Stimulated activated effector memory CD8-positive, alpha-beta T cell treated with anti-CD3 and anti-CD28 coated beads, Interleukin-12 subunit alpha, Interleukin-12 subunit beta, amount 100 ng/mL, for 72 hours (primary cell): ENCODE measurements around the gene MRPL34.
A peak's percentile ranks its signal among the peaks of the same experiment; 100 is the strongest.
"Not testable (repeated sequence)": the region's sequence is repeated elsewhere in the genome, so short reads cannot be mapped to it uniquely, and the experiment has no call there.

Source experiments
- ATAC-seq: fragments of 150-1000 bp; cut with Tn5 transposase; 2 replicates; pipeline ENCODE4 v1.10.0; 2021
- DNase-seq, 2 donors: peaks; one replicate each; pipeline ENCODE4 v3.0.0; 2021 to 2022; ENCODE audit warnings: low spot score in 2 of 2
- H3K27ac Mint-ChIP-seq: one replicate; pipeline ENCODE4 v1.8.0; 2022; ENCODE audit warnings: mild to moderate bottlenecking, mixed read lengths
- H3K36me3 Mint-ChIP-seq: one replicate; pipeline ENCODE4 v1.8.0; 2022; ENCODE audit warnings: mild to moderate bottlenecking, mixed read lengths
- H3K4me1 Mint-ChIP-seq: one replicate; pipeline ENCODE4 v1.8.0; 2022; ENCODE audit warnings: mixed read lengths
- H3K4me3 Mint-ChIP-seq: one replicate; pipeline ENCODE4 v1.8.0; 2022; ENCODE audit warnings: mild to moderate bottlenecking, mixed read lengths
- H3K9me3 Mint-ChIP-seq: one replicate; pipeline ENCODE4 v1.8.0; 2022; ENCODE audit warnings: mixed read lengths

Gene MRPL34

DNA sequence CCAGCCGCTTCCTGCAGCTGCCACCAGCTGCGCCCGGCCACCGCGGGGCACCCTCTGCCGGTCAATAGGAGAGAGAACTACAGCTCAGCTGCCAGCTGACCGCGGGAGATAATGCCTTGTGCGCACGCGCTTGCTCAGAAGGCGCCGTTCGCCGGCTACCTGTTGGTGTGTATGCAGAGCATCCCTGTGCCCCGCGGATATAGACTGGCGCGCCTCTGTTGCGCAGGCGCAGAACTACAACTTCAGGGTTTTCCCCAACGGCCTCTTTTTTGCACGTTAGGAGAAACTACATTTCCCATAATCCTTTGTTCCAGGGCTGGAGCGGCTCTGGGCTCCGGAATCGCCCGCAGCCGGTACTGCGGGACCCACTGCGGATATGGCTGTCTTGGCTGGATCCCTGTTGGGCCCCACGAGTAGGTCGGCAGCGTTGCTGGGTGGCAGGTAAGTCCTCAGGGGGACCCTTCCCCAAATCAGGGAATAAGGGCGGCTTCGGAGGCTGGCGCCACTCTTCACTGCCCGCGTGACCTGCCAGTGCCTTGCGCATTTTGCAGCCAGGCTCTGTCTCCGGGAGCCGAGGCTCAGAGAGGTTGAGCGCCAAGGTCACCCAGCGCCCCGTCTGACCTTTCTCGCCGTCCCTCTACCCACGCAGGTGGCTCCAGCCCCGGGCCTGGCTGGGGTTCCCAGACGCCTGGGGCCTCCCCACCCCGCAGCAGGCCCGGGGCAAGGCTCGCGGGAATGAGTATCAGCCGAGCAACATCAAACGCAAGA is at the start of gene MRPL34:
TSS of gene MRPL34 (plus strand) at position 356 of the 768 bp plus-strand sequence. CDS start at position 377, 21 bp downstream.
- Mint-ChIP-seq H3K9me3 (no peaks in the 10 kb centered on the region), H3K27ac (peak within 1 kb of the TSS; percentile 83), H3K36me3 (peaks cover 27% of the 10 kb centered on the region), H3K4me1 (peaks cover 44% of the 10 kb centered on the region), H3K4me3 (peak within 1 kb of the TSS; percentile 78)
- ATAC-seq (peak; percentile 83), DNase-seq (peak; percentile 87 to 98)

DNA sequence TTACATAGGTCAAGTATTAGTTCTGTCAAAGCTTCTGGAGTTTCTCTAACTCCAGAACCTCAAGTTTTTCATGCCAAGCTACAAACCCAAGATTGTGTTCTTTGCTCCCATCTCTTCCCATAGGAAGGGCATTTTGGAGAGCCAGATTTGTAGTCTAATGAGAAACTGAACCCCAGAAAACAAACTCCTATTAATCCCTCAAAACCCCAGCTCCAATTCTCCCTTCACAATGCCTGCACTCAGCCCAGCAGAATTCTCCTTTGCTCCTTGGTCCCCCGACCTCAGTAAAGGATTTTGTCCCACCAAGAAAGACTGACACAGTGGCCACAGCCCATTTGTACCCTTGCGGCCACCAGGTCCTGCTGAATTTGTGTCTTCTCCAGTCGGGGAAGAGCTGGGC is 49.5 kb upstream of the MRPL34 start:
- H3K36me3 Mint-ChIP-seq: no peaks in the 10 kb centered on the region
- no peak for ATAC-seq
- peaks cover 7% of the 10 kb centered on the region for H3K4me1 Mint-ChIP-seq
- no peak for DNase-seq
- H3K4me3 Mint-ChIP-seq: no peak overlapping the region
- no peaks in the 10 kb centered on the region for H3K9me3 Mint-ChIP-seq
- no peak overlapping the region for H3K27ac Mint-ChIP-seq

DNA sequence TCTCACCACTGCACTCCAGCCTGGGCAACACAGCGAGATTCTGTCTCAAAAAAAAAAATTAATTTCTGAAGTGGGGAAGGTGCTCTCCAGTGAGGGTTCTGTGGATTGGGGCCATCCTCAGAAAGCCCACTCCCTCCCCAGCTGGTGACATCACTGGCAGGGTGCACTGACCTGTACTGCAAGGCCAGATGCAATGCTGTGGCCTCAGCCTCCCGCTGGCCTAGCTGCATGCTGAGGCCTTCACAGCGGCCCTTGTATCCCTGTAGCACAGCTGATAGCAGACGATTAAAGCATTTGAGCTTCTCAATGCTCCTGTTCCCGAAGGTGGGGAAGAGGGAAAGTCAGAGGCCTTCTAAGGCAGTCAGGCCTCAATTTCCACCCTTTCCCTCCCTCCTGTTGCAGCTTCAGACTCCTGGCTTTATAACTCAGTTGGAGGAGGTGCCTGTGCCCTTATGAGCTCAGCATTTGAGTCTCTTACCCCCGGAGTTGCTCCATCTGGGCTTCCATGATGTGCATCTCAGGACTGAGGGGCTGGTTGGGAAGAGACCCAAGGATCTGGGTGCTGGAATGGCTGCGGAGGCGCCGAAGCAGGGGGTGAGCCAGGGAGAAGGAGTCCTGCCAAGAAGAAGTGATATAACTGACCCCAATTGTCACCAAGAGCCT is 46.4 kb upstream of the MRPL34 start:
- DNase-seq (no peak), ATAC-seq (no peak)
- Mint-ChIP-seq H3K4me3 (no peak overlapping the region), H3K9me3 (no peaks in the 10 kb centered on the region), H3K36me3 (no peaks in the 10 kb centered on the region), H3K27ac (no peak overlapping the region), H3K4me1 (peaks cover 9% of the 10 kb centered on the region)

DNA sequence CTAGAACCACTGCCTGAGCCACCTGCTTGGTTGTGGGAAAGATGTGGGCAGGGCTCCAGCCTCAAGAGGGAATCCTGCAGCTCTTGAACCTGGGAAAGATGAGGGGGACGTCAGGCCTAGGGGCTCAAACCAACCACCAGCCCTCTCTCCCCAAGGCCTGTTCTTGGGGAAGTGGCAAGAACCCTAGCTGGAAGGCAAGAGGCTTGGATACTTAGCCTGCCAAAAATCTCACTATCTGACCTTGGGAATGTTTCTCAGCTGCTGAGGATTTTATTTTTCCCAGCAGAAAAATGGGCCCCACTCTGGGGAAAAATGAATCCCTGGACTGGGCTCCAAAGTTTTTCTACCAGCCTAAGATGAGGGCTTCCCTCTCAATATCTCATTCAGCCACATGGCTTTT is 45.7 kb upstream of the MRPL34 start:
- H3K9me3 Mint-ChIP-seq: no peaks in the 10 kb centered on the region
- no peak for DNase-seq
- peaks cover 13% of the 10 kb centered on the region for H3K4me1 Mint-ChIP-seq
- H3K27ac Mint-ChIP-seq: no peak overlapping the region
- H3K4me3 Mint-ChIP-seq: no peak overlapping the region
- no peak for ATAC-seq
- H3K36me3 Mint-ChIP-seq: peaks cover 4% of the 10 kb centered on the region

DNA sequence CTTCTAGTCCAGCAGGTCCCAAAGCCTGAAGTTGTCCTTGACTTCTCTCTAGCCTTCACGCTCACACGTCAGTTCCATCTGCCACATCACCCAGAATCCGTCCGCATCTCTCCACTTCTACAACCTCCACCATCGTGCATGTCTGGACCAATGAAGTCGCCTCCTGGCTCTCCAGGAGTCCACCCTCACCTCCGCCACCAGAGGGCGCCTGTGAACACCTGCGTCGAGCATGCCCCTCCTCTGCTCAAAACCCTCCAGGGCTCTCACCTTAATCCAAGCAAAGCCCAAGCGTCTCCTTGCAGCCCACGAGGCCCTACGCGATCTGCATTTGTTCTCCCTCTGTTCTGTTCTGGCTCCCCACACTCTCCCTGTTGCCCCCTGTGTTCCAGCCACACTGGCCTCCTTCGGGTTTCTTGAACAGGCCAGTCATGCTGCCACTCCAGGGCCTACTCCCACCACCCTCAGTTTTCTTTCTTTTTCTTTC is 44.8 kb upstream of the MRPL34 start:
- Mint-ChIP-seq H3K9me3 (no peaks in the 10 kb centered on the region), H3K27ac (peak overlapping the region; percentile 6), H3K4me3 (no peak overlapping the region), H3K4me1 (peaks cover 13% of the 10 kb centered on the region), H3K36me3 (peaks cover 4% of the 10 kb centered on the region)
- ATAC-seq: peak; percentile 98
- DNase-seq: peak; percentile 93 to 94

DNA sequence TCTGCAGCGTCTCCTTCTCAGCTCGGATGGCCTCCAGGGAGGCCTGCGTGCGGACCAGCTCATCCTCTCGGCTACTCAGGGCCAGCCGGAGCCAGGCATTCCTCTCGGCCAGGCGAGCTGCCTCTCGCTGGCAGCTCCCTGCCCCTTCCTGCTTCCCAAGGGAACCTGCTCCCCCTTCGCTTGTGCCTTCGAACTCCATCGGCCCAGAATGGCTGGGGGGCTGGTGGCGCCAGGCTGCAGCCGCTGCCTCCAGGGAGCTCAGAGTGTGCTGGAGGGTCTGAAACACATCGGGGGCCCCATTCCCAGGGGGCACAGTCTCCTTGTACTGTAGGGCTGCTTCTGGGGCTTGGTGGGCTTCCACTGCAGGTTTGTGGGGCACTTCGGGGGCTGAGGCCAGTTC is 43.1 kb upstream of the MRPL34 start:
- DNase-seq (no peak), ATAC-seq (no peak)
- peaks cover 22% of the 10 kb centered on the region for H3K4me1 Mint-ChIP-seq
- no peaks in the 10 kb centered on the region for H3K9me3 Mint-ChIP-seq
- no peak overlapping the region for H3K27ac Mint-ChIP-seq
- no peak overlapping the region for H3K4me3 Mint-ChIP-seq
- H3K36me3 Mint-ChIP-seq: peaks cover 12% of the 10 kb centered on the region

DNA sequence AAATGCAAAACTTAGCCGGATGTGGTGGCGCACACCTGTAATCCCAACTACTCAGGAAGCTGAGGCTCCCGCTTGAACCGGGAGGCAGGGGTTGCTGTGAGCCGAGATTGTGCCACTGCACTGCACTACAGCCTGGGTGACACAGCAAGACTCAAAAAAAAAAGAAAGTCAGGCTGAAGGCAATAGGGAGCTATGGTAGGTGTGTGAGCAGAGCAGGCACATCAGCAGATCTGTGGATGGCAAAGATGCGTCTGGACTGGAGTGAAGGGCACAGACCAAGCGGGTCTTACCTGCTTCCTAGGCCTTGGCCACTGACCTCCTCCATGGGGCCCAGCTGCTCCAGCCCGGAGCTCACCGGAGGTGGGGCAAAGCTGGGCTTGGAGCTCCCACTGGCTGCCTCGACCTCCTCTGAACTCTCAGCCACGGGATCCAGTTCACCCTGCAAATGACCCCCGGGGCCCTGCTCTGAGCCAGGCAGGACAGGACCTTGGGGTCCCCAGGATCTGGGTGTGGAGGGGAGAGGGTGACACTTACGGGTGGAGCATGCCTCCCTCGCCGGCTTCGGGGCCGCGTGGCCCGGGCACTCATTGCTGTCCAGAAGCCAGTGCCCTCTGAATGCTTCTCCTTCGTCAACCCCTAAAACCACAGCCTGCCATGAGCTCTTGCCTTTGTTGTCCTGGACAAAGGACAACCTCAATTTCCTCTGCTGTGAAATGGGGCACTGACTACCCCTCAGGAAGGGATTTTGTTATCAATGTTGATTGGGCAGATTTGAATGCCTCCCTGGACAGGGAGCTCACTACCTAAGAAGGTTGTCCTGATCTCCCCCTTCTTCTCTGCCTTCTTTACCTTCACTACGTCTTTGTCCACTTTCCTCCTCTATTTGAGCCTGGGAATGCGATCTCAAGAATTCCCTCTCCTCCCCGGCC is 41.7 kb upstream of the MRPL34 start:
- peaks cover 22% of the 10 kb centered on the region for H3K4me1 Mint-ChIP-seq
- H3K36me3 Mint-ChIP-seq: peaks cover 21% of the 10 kb centered on the region
- H3K4me3 Mint-ChIP-seq: no peak overlapping the region
- H3K9me3 Mint-ChIP-seq: no peaks in the 10 kb centered on the region
- ATAC-seq: no peak
- no peak for DNase-seq
- H3K27ac Mint-ChIP-seq: peak overlapping the region; percentile 80

DNA sequence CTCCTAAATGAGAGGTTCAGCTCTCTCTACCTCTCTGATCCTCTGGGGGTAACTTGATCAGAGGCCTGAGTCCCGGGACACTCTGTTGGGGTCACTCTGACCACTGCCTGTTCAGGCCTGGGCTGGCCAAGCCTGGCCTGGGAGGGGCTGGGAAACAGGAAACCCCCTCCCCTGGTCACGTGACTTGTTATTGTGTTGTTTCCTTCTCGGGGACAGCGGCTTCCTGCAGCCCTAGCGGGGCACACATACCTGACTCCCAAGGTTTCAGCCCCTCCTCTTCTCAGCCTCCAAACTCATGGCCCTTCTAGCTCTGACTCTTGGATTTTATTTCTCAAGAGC is 41.1 kb upstream of the MRPL34 start, which contains the start of gene USHBP1:
TSS of gene USHBP1 (minus strand) at position 105 of the 339 bp plus-strand sequence. CDS start 446 bp downstream, outside the sequence.
- DNase-seq (no peak), ATAC-seq (no peak)
- Mint-ChIP-seq H3K36me3 (peaks cover 27% of the 10 kb centered on the region), H3K4me1 (peaks cover 22% of the 10 kb centered on the region), H3K9me3 (no peaks in the 10 kb centered on the region), H3K27ac (peak within 1 kb of the TSS; percentile 80), H3K4me3 (no peak within 1 kb of the TSS)

DNA sequence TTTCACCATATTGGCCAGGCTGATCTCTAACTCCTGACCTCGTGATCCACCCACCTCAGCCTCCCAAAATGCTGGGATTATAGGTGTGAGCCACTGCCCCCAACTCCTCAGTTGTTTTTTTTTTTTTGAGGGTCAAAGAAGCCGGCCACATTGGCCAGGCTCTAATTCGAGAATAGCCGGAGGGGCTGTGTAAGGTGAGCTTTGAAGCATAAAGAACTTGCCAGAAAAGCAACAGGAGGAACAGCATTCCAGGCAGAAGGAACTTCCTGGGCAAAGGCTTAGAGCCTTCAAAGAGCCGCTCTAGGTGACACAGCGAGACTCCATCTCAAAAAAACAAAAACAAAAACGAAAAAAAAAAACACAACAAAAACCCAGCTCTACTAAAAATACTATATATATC is 39.6 kb upstream of the MRPL34 start:
- H3K4me1 Mint-ChIP-seq: peaks cover 15% of the 10 kb centered on the region
- H3K36me3 Mint-ChIP-seq: peaks cover 41% of the 10 kb centered on the region
- H3K27ac Mint-ChIP-seq: no peak overlapping the region
- ATAC-seq: no peak
- no peak for DNase-seq
- no peaks in the 10 kb centered on the region for H3K9me3 Mint-ChIP-seq
- H3K4me3 Mint-ChIP-seq: no peak overlapping the region

DNA sequence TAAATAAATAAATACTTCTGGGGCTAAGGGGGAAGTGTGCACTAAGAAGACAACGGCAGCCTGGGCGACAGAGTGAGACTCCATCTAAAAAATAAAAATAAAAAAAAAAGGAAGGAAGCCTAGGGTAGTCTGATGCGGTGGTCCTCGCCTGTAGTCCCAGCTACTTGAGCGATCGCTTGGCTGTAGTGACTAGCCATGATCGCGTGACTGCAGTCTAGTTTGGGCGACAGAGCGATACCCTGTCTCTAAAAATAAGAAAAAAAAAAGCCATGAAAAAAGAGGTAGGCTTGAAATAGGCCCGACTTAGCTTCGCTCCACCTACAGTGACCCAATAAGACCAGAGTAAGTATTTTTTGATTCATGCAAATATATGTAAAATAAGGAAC is 39.1 kb upstream of the MRPL34 start:
- H3K36me3 Mint-ChIP-seq: peaks cover 47% of the 10 kb centered on the region
- ATAC-seq (peak; percentile 0), DNase-seq (no peak)
- peak overlapping the region; percentile 79 for H3K27ac Mint-ChIP-seq
- peak overlapping the region; percentile 79 for H3K4me3 Mint-ChIP-seq
- no peaks in the 10 kb centered on the region for H3K9me3 Mint-ChIP-seq
- peaks cover 12% of the 10 kb centered on the region for H3K4me1 Mint-ChIP-seq

DNA sequence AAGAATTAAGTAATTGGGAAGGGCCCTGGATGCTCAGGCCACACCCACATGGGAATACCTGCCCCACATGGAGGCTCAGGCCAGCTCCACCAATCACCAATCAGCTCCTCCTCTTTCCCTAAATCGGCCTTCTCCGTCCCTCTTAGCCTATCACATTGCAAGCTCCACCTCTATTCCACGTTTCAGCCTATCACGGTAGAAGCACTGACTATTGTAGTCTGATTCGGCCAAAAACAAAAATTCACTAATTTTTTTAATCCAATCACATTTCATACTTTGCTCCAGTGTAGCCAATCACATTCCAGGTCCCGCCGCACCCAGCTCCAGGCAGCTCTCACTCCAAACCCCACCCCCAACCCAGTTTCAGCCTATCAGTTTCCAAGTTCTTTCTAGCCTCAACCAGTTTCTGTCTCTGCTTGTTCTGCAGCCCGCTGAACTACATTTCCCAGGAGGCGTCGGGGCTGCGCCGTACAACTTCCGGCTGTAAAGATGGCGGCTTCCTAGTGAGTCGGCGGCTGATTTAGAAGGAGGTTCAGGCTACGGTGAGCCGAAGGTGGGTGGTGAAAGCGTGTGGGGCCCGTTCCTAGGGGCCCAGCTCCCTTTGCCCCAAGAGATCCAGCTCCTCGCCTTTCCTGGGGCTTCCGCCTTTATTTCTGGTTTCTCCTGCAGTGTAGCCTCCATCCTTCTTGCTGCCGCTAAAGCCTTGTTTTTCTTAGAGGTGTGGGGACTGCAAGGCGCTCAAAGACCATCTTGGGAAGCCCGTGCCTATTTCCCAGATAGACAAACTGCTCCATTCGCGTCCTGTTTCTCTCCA is 38.5 kb upstream of the MRPL34 start, which contains the start of gene BABAM1:
TSS of gene BABAM1 (plus strand) at position 469 of the 814 bp plus-strand sequence. CDS start 1,364 bp downstream, outside the sequence.
- peak; percentile 70 to 94 for DNase-seq

DNA sequence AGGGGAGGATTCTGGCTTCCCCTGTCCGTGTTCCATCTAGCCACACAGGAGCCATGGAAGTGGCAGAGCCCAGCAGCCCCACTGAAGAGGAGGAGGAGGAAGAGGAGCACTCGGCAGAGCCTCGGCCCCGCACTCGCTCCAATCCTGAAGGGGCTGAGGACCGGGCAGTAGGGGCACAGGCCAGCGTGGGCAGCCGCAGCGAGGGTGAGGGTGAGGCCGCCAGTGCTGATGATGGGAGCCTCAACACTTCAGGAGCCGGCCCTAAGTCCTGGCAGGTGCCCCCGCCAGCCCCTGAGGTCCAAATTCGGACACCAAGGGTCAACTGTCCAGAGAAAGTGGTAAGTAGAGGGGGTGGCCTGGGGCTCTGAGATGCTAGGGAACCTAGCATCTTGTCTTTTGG is 36.9 kb upstream of the MRPL34 start:
- Mint-ChIP-seq H3K4me1 (peaks cover 12% of the 10 kb centered on the region), H3K4me3 (peak overlapping the region; percentile 79), H3K27ac (no peak overlapping the region), H3K9me3 (no peaks in the 10 kb centered on the region), H3K36me3 (peaks cover 66% of the 10 kb centered on the region)
- no peak for DNase-seq
- no peak for ATAC-seq

More for the DNA sequence above, 38.5 kb upstream of the MRPL34 start, which contains the start of gene BABAM1:
- Mint-ChIP-seq H3K4me3 (peak within 1 kb of the TSS; percentile 79), H3K9me3 (no peaks in the 10 kb centered on the region), H3K27ac (peak within 1 kb of the TSS; percentile 79), H3K4me1 (peaks cover 12% of the 10 kb centered on the region), H3K36me3 (peaks cover 53% of the 10 kb centered on the region)
- peak; percentile 95 for ATAC-seq

DNA sequence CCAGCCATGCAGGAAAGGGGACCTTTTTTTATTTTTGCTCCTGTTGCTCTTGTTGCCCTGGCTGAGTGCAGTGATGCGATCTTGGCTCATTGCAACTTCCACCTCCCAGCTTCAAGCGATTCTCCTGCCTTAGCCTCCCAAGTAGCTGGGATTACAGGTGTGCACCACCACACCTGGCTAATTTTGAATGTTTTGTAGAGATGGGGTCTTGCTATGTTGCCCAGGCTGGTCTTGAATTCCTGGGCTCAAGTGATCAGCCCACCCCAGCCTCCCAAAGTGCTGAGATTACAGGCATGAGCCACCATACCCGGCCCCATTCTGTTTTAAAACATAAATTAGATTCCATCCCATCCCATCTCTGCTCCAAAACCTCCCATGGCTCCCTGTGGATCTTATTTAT is 30.8 kb upstream of the MRPL34 start:
- not testable (repeated sequence) for H3K27ac Mint-ChIP-seq, H3K9me3 Mint-ChIP-seq, H3K4me1 Mint-ChIP-seq, DNase-seq, H3K4me3 Mint-ChIP-seq, ATAC-seq
- H3K36me3 Mint-ChIP-seq: peaks cover 84% of the 10 kb centered on the region

DNA sequence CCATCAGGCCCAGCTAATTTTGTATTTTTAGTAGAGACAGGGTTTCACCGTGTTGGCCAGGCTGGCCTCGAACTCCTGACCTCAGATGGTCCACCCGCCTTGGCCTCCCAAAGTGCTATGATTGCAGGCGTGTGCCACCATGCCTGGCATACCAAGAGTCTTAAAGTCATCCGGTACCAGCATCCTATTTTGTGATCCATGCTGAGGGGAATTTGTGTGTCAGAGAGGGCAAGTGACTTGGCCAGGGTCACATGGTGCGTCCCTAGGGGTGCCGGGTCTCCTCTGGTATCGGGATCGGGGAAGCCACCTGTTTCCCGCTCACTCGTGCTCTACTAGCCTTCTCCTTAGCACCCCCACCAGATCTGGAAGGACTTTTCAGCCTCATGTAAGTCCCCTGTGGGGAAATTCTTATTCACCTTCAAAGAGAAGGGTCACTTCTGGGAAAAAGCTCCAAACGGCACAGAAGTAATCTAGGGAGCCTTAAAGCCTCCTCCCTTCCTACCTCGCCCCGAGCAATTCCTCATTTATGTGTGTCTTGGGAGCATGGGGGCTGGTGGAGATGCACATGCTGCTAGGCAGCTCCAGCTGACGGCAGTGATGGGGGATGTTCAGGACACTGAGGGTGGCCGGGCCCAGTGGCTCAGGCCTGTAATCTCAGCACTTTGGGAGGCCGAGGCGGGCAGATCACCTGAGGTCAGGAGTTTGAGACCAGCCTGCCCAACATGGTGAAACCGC is 30.1 kb upstream of the MRPL34 start:
- no peak overlapping the region for H3K27ac Mint-ChIP-seq
- DNase-seq (no peak), ATAC-seq (no peak)
- H3K9me3 Mint-ChIP-seq: no peaks in the 10 kb centered on the region
- peaks cover 77% of the 10 kb centered on the region for H3K36me3 Mint-ChIP-seq
- H3K4me1 Mint-ChIP-seq: no peaks in the 10 kb centered on the region
- H3K4me3 Mint-ChIP-seq: no peak overlapping the region
